SU-DHL-6 (cell line): ENCODE measurements around the gene FFAR1.

Experiments used
- CTCF ChIP-seq: fragments of 200-600 bp; sonication (generic); IDR thresholded peaks from one replicate; pipeline ENCODE4 v1.5.1; 2017; ENCODE audit warnings: antibody characterized with exemption, mild to moderate bottlenecking, low read length, moderate library complexity; ENCODE audit not compliant: insufficient read depth, poor library complexity, severe bottlenecking
- EZH2phosphoT487 ChIP-seq: fragments of 200-600 bp; sonication (generic), shearing (Covaris generic); conservative IDR thresholded peaks from 2 replicates; pipeline ENCODE4 v1.6.1; 2018; ENCODE audit warnings: mild to moderate bottlenecking, antibody characterized with exemption, low read length, moderate library complexity, mixed read lengths

GRCh38 chr19:35337984-35338296 lies 9.8 kb upstream of the FFAR1 start:
- TF ChIP-seq CTCF = no peak
- no peak for TF ChIP-seq EZH2phosphoT487
